Head of caudate nucleus (tissue), 42 donors: Measurements from ENCODE around the gene RNU7-1.
A peak's percentile ranks its signal among the peaks of the same experiment; 100 is the strongest.

Experiments
- DNase-seq, 42 donors: peaks; one replicate each; pipeline versions ENCODE4 v3.0.0 to v3.0.0-alpha.2; 2020 to 2021; ENCODE audit warnings: mixed read lengths in 7 of 42
- intact Hi-C: fragments of 100-400 bp; cut with DNase I; formaldehyde crosslinking; loops from one replicate; pipeline ENCODE4 v1.15.0; 2022

Gene RNU7-1

DNA sequence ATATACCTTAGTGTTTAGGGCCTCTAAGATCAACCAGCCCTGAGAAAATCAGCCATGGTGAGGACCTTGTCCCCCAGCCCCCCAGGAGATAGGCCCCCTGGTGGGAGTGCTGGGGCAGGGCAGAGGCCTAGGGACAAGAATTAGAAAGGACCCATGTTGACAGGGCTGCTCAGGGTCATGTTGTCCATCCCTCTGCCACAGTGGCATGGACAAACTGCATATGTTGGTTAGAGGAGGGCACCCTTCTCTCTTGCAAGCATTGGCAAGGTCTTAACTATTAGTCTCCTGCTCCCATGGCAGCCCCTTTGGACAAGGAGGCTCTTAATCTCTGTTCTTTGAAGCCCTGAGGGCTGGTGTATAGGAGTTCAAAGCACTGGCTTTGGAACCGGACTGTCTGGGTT, 6.8 kb downstream of the RNU7-1 start:
- intact Hi-C loops: no loop called here
- DNase-seq: no peak

DNA sequence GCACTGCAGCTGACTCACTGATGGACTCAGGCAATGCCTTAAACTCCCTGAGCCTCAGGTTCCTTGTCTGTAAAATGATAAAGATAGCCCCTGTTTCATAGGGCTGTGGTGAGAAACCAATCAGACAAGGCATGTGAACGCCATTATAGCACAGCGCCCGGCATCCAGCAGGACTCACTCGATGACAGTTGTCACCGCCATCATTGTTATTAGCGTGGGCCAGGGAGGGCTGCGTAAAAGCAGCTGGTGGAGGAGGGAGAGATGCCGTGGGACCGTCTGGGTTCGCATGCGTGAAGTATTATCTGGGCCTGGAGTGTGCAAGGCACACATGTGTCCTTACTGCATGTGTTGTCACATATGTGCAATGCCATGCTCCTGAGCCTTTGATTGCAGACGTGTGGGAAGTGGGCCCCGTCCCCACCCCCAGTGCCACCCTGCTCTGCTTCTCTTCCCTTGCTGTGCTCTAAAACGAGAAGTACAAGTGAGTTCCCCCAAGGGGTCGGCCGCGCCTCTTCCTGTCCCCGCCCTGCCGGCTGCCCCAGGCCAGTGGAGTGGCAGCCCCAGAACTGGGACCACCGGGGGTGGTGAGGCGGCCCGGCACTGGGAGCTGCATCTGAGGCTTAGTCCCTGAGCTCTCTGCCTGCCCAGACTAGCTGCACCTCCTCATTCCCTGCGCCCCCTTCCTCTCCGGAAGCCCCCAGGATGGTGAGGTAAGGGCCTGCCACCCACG, 7.4 kb downstream of the RNU7-1 start, which contains the start of gene PTPN6:
Gene PTPN6, plus strand, starts transcription at position 546 of the 730 bp plus-strand sequence. Its CDS starts 157 bp downstream, at position 703.
- intact Hi-C loops: no loop called here
- DNase-seq: peak in 22 of 42 donors; percentile 34 to 71 (median 52)

DNA sequence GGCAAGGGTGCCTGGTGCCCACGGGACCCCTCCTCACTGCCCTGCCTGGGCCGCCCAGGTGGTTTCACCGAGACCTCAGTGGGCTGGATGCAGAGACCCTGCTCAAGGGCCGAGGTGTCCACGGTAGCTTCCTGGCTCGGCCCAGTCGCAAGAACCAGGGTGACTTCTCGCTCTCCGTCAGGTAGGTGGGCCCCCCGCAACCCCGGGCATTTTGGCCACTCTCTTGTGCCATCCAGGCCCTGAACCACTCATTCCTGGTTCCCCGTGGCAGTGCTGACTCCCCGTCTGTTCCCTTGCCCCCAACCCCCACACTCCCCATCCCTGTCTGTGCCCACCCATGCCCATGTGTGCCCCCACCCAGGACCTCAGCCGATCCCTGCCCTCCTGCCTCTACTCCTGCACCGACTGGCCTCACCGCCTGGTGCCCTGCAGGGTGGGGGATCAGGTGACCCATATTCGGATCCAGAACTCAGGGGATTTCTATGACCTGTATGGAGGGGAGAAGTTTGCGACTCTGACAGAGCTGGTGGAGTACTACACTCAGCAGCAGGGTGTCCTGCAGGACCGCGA, 8.0 kb downstream of the RNU7-1 start:
- DNase-seq: no peak
- intact Hi-C loops: no loop called here

DNA sequence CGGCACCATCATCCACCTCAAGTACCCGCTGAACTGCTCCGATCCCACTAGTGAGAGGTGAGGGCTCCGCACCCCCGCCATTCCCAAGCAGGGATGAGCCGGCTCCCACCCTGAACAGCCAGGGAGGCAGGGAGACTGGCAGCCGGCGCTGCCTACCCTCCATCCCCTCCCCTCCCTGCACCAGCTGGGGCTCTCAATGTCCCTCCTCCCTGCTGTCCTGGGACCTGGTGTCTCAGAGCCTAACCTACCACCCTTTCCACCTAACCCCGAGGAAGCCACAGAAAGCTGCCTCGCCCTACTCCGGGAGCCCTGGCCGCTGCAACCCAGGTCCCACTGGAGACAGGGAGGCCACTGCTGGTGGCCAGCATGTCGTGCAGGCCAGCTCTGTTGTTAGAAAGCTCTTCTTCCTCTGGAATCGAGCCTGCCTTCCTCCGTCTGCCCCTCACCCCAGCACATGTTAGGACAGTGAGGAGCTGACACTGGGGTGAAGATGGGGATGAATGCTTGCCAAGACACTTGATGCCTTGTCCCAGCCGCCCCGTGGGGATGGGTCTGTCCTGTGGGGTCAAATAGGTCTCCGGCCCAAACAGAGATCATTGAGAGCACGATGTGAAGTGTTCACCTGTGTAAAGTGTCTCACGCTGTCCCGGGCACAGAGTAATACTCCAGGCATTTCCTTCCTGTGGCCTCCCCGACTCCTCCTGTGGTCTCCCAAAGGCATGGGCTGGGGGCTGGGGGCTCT, 8.7 kb downstream of the RNU7-1 start:
- intact Hi-C loops: no loop called here
- no peak for DNase-seq

DNA sequence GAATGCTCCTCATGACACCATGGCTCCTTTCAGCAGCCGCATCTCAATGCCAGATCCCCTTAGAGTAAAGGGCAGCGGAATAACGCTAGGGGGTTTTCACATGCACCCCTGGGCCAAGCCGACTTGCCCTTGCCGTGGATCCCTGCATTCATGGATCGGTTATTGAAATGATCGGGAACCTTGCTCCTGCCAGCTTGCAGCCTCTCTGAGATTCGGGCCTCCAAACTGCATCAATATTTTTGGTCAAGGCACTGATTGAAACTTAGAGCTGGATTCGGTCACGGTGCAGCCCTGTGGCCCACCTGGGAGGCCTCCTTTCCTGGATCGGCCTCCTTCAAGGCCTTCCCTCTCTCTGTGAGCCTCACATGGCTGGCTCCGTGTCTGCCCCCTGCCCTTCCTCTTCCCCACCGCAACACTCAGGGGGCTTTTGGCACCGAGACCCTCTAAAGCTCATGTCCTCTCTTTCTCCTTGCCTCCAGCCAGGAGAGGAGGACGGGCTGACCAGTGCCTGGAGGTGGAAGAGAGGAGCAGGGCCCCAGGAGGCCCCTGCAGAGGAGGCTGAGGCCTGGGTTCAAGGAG, 9.3 kb downstream of the RNU7-1 start:
- intact Hi-C loops: no loop called here

DNA sequence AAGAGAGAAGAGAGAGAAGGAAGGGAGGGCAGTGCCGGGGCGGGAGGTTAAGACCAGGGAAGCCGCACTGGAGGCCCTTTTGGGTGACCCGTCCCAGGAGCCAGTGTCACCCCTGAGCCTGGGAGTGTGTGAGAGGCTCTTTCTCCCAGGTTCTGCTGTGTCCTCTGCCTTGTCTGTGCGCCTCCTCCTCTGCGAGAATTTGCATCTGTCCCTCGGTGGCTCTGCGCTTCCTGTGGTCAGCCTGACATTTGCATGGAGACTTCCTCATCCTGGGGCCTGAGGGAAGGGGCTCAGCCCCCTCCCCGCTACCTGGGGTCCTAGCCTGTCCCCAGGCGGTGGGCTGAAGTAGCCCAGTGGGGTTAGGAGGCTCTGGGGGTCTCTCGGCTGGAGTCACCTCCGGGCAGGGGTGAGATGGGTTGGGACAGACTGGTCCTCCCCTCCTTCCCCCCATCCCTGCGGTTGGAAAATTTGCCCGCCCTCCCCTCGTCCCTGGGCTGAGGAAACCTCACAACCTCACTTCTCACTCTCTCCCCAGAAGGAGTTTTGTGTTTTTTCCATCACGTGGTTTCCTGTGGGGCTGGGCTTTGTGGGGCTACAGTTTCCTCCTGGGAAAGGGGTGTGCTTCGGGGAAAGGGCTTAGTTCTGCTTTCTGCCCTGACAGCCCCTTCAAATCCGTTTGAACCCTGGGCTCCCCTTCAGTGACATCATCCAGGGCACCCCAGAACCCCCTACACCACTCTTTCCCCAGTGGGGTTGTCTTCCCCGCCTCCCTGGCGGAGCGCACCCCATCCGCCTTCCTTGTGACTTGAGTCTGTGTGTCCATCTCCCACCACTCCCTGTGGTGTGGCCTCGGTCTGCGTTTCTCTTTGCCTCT, 10.1 kb downstream of the RNU7-1 start:
- intact Hi-C loops: no loop called here
- DNase-seq: peak in 20 of 42 donors; percentile 31 to 65 (median 46)

More for the DNA sequence above, 9.3 kb downstream of the RNU7-1 start:
- DNase-seq: no peak

DNA sequence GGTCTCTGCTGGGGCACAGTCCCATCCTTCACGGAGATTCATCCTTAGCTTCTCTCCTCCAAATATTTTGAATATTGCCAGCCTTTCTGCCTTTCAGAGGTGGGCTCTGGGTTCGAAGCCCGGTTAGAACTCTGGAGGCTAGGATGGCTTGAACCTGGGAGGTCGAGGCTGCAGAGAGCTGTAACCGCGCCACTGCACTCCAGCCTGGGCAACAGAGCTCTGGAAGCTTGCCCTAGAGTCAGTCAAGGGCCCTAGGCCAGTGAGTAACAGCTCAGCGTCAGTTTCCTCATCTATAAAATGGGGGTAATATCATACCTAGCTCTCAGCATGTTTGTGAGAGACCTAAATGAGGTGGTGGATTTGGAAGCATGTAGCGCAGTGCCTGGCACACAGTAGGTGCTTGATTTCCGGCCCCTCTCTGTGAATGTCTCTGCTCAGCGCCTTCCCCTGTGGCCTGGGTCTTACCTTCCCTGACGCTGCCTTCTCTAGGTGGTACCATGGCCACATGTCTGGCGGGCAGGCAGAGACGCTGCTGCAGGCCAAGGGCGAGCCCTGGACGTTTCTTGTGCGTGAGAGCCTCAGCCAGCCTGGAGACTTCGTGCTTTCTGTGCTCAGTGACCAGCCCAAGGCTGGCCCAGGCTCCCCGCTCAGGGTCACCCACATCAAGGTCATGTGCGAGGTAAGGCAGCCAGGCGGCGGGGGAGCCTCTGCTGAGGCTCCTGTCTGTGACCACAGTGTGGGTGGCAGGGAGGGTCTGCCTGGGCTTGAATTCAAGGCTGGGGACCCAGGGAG, 10.9 kb downstream of the RNU7-1 start:
- intact Hi-C loops: no loop called here
- no peak for DNase-seq

DNA sequence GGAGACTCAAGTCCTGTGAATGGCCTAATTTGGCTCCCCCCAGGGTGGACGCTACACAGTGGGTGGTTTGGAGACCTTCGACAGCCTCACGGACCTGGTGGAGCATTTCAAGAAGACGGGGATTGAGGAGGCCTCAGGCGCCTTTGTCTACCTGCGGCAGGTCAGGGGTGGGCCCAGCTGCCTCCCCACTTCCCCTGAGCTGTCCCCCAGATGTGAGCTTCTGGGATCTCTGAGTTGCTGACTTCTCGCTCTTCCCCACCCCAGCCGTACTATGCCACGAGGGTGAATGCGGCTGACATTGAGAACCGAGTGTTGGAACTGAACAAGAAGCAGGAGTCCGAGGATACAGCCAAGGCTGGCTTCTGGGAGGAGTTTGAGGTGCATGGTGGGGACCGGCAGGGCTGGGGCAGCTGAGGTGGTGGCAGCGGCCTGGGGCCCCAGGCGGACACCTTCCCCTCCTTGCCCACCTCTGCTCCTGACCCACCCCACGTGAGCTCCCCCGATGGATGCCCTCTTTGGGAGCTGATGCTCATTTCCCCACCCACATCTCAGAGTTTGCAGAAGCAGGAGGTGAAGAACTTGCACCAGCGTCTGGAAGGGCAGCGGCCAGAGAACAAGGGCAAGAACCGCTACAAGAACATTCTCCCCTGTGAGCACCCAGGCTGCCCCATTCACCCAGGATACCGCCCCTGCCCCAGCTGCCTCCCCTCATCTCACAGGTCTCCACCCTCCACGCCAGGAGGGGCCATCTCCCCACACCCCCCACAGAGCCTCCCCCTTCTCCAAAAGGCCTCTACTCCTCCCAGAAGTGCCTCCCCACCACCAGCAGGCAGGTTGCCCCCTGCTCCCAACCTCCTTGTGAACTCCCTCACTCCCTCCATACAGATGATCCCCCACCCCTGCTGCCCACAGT, 11.7 kb downstream of the RNU7-1 start:
- DNase-seq: no peak
- intact Hi-C loops: no loop called here

DNA sequence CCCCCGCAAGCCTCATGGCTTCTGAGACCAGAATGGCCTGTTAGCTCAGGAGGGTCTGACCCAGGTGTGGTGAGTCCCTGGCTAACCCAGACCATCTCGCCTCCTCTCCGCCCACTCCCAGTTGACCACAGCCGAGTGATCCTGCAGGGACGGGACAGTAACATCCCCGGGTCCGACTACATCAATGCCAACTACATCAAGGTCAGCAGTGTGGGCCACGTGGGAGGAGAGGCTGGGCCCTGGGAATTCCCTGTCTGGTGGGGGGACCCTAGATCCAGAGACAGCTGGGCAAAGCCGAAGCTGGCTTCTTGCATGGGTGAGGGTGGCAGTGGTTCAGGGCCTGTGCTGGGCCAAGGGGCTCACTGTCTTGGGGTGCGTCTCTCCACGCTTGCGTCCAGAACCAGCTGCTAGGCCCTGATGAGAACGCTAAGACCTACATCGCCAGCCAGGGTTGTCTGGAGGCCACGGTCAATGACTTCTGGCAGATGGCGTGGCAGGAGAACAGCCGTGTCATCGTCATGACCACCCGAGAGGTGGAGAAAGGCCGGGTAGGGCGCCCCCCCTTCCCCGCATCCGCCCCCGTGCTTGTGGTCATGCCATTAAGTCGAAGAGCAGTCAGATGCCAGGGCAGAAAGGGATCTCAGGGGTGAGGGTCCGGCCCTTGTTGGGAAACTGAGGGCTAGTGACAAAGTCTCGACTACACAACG, 12.6 kb downstream of the RNU7-1 start:
- no peak for DNase-seq
- intact Hi-C loops: no loop called here

DNA sequence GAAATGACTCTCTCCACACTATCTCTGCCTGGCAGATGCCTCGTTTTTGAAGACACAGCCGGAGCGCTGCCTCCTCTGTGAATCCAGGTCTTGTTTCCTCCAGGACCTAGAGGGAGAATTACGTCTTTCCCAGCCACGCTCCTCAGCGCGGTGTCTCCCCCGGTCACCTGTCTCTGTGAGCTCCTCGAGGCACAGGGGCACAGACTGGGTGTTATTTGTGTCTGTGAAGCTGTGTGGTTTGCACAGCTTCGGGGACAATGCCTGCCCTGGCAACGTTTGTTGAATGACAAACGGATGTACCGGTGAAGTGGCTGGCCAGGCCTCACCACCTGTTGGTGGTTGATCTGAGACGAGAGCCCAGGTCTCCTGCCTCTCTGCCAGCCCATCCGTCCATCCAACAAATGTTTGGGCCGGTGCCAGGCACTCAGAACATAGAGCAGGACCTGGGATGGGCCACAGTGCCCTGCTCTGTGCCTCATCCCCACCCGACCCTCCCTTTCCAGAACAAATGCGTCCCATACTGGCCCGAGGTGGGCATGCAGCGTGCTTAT, 13.6 kb downstream of the RNU7-1 start:
- DNase-seq: no peak
- intact Hi-C loops: no loop called here

DNA sequence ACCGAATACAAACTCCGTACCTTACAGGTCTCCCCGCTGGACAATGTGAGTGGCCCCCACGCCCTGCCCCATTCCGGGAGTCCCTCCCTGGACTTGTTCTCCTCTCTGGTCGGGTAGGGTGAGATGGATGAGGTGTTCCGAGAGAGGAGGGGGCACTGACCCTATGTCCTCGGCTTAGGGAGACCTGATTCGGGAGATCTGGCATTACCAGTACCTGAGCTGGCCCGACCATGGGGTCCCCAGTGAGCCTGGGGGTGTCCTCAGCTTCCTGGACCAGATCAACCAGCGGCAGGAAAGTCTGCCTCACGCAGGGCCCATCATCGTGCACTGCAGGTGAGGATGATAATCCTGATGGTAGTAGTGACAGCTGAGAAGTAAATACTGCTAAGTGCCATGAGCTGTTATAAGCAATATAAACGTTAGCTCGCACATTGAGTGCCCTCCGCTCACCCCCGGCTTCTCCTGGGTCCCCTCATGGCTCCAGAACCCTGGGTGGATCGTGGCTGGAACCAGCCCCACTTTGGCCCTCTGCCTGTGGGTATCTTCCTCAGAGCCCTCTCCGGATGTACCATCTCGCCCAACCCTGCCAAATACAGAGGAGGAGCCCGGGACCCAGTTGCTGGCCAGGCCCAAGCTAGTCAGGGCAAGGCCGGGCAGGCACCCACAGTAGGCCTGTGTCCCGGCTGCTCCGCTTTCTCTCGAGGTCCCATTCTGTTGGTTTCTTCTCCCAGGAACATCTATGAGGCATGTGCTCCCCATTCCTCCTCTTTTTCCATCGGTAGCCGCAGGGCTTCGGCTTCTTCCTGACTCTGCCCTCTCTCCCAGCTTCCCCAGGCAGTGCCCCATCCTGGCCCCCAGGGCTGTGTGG, 14.4 kb downstream of the RNU7-1 start:
- DNase-seq: no peak
- intact Hi-C loops: no loop called here

DNA sequence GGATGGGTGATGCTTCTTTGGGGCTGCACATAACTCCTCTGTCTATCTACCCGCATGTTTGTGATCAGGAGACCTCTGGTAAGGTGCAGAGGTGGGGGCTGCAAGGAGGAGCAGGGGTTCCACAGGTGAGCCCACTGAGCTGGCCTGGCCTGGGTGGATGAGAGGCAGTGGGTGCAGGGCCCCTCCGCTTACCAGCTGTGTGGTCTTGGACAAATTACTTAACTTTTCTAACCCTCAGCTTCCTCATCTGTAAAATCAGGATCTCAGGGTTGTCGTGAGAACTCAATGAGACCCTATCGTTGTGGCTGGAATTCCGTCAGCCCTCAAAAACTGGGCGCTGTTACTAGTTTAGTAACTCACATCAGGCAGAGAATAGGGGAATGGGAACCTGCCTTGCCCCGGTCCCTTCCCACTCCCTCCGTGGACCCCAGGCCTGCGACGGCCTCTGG, 15.0 kb downstream of the RNU7-1 start:
- intact Hi-C loops: no loop called here
- DNase-seq: no peak

DNA sequence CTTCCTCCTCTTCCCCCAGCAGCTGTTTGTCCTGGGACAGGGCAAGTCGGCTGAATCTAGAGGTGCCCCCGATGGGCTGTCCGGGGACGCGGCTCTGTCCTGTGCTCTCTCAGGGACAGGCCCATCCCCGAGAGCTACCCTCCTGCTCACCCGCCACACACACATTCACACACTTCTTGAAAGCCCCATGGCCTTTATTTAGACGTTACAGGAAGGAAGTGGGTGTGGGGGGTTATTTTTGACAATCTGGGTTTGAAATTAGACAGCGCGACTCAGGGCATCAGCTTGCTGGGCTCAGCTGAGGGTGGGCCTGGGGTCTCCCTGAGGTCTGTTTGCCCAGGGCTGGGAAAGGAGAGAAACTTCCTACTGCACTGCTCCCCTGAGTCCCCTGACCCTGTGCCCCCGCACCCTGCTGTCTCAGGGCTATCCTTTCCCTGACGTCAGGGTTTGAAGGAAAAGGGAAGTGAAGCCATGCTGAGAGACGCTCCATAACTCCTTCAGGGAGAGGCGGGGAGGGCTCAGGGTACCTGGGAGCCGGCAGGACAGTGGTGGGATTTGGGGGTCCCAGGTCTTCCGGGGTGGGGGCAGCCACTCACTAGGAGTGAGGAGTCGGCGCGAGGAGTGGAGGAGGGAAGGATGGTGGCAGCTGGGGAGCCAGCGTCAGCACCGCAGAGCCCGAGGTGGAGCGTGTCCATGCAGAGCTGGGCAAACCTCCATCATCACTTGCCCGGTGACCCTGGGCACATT, 15.6 kb downstream of the RNU7-1 start:
- peak in 7 of 42 donors; percentile 24 to 46 (median 36) for DNase-seq
- intact Hi-C loops: no loop called here

DNA sequence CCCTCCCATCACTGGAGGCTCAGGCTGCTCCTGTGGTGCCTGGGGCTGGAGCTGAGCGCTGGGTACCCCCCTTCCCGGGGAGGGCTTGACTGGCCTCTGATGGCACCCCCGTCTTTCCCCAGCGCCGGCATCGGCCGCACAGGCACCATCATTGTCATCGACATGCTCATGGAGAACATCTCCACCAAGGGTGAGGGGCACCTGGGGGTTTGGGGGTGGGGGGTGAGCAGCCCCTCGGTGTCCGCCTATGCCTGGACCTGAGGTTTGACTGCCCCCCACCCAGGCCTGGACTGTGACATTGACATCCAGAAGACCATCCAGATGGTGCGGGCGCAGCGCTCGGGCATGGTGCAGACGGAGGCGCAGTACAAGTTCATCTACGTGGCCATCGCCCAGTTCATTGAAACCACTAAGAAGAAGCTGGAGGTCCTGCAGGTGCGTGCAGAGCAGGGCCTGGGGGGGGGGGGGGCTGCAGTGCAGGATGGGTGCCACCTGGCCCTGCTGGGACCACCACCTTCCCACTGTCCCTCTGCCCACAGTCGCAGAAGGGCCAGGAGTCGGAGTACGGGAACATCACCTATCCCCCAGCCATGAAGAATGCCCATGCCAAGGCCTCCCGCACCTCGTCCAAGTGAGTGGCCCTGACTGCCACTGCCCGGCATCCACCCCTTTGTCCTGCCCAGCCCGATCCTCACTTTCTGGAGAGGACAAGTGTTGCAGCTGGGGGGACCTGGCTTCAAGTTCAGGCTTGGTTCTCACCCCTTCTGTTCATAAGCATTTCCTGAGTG, 16.4 kb downstream of the RNU7-1 start:
- no peak for DNase-seq
- intact Hi-C loops: no loop called here
